Islet of Langerhans (tissue), 1 donor: ENCODE data around the gene NR2C1.
"Not testable (repeated sequence)": the region's sequence is repeated elsewhere in the genome, so short reads cannot be mapped to it uniquely, and the experiment has no call there.

Experiments used
- FAIRE-seq: peaks from one replicate; lab custom pipeline; 2011; peaks lifted over from hg19 to GRCh38; lab: Jason Lieb, UNC

Gene NR2C1

GRCh38 chr12:95072900-95073697 lies at the start of gene NR2C1:
TSS of gene NR2C1 (minus strand) at chr12:95073618. CDS start at chr12:95067384, 6,234 bp downstream.
- FAIRE-seq = peak; percentile 64

- no peak for FAIRE-seq
Observed at GRCh38 chr12:95118788-95119179, 45.4 kb upstream of the NR2C1 start.

GRCh38 chr12:95118138-95118787 lies 44.8 kb upstream of the NR2C1 start:
- no peak for FAIRE-seq

GRCh38 chr12:95117178-95117599 lies 43.8 kb upstream of the NR2C1 start:
- peak; percentile 93 for FAIRE-seq

GRCh38 chr12:95116773-95117172 lies 43.4 kb upstream of the NR2C1 start:
- no peak for FAIRE-seq

GRCh38 chr12:95116341-95116740 lies 42.9 kb upstream of the NR2C1 start:
- FAIRE-seq = no peak

GRCh38 chr12:95115641-95116040 lies 42.2 kb upstream of the NR2C1 start:
- FAIRE-seq = no peak

- FAIRE-seq = no peak
Observed at GRCh38 chr12:95114766-95115405, 41.5 kb upstream of the NR2C1 start.

GRCh38 chr12:95107362-95107761 lies 33.9 kb upstream of the NR2C1 start:
- FAIRE-seq = no peak

GRCh38 chr12:95105540-95105939 lies 32.1 kb upstream of the NR2C1 start:
- no peak for FAIRE-seq

- no peak for FAIRE-seq
Observed at GRCh38 chr12:95104919-95105452, 31.6 kb upstream of the NR2C1 start.

GRCh38 chr12:95102916-95103671 lies 29.7 kb upstream of the NR2C1 start:
- no peak for FAIRE-seq

- not testable (repeated sequence) for FAIRE-seq
Observed at GRCh38 chr12:95101957-95102356, 28.5 kb upstream of the NR2C1 start.

GRCh38 chr12:95100264-95101190 lies 27.1 kb upstream of the NR2C1 start:
- no peak for FAIRE-seq

GRCh38 chr12:95099270-95099790 lies 25.9 kb upstream of the NR2C1 start:
- no peak for FAIRE-seq

- peak; percentile 24 for FAIRE-seq
Observed at GRCh38 chr12:95096852-95097251, 23.4 kb upstream of the NR2C1 start.

GRCh38 chr12:95096378-95096777 lies 23.0 kb upstream of the NR2C1 start:
- no peak for FAIRE-seq

- not testable (repeated sequence) for FAIRE-seq
Observed at GRCh38 chr12:95095866-95096265, 22.4 kb upstream of the NR2C1 start.

- FAIRE-seq = no peak
Observed at GRCh38 chr12:95089462-95089861, 16.0 kb upstream of the NR2C1 start.

GRCh38 chr12:95088379-95088778 lies 15.0 kb upstream of the NR2C1 start:
- no peak for FAIRE-seq

GRCh38 chr12:95085612-95086011 lies 12.2 kb upstream of the NR2C1 start:
- peak; percentile 33 for FAIRE-seq
